Endodermal cell (in vitro differentiated cells): ENCODE data around the gene RUNX2. TPM values are rescaled to one million over a fixed set of nuclear protein-coding genes. Genes with fewer than 3 reads are reported as not detected.
A peak's percentile ranks its signal among the peaks of the same experiment; 100 is the strongest.

Source experiments
- DNase-seq: peaks from one replicate; pipeline ENCODE4 v3.0.0-alpha.2; 2017
- H3K27ac ChIP-seq: 2 replicates; pipeline ENCODE4 v1.5.1; 2013; ENCODE audit warnings: mild to moderate bottlenecking, low read depth, low read length, moderate library complexity
- H3K27me3 ChIP-seq: 2 replicates; pipeline ENCODE4 v1.6.1; 2013; ENCODE audit warnings: mild to moderate bottlenecking, low read length, moderate library complexity; ENCODE audit not compliant: insufficient read depth, control insufficient read depth, poor library complexity, severe bottlenecking
- H3K36me3 ChIP-seq: 2 replicates; pipeline ENCODE4 v1.7.0; 2013; ENCODE audit warnings: mild to moderate bottlenecking, low read length, moderate library complexity; ENCODE audit not compliant: control insufficient read depth, insufficient read depth
- H3K4me1 ChIP-seq: one replicate; pipeline ENCODE4 v1.7.0; 2013; ENCODE audit warnings: low read length; ENCODE audit not compliant: control insufficient read depth, insufficient read depth
- H3K4me3 ChIP-seq: 2 replicates; pipeline ENCODE4 v1.5.1; 2013; ENCODE audit warnings: mild to moderate bottlenecking, low read length, moderate library complexity
- H3K9ac ChIP-seq: 2 replicates; pipeline ENCODE4 v1.6.1; 2013; ENCODE audit warnings: mild to moderate bottlenecking, low read length, moderate library complexity; ENCODE audit not compliant: poor library complexity, severe bottlenecking; ENCODE audit errors: extremely low read depth
- H3K9me3 ChIP-seq: 2 replicates; pipeline ENCODE4 v1.6.1; 2013; ENCODE audit warnings: mild to moderate bottlenecking, low read length, moderate library complexity; ENCODE audit not compliant: control insufficient read depth
- H3K27ac Mint-ChIP-seq: 2 replicates; pipeline ENCODE4 v1.8.0; 2020; ENCODE audit warnings: mixed read lengths
- H3K27me3 Mint-ChIP-seq: 2 replicates; pipeline ENCODE4 v1.8.0; 2021; ENCODE audit warnings: mild to moderate bottlenecking, mixed read lengths; ENCODE audit not compliant: insufficient read depth
- H3K36me3 Mint-ChIP-seq: 2 replicates; pipeline ENCODE4 v1.8.0; 2020; ENCODE audit warnings: low read depth, mixed read lengths
- H3K4me1 Mint-ChIP-seq: 2 replicates; pipeline ENCODE4 v1.8.0; 2020; ENCODE audit warnings: mixed read lengths
- H3K4me3 Mint-ChIP-seq: 2 replicates; pipeline ENCODE4 v1.8.0; 2020; ENCODE audit warnings: mild to moderate bottlenecking, moderate library complexity, mixed read lengths
- H3K9me3 Mint-ChIP-seq: 2 replicates; pipeline ENCODE4 v1.8.0; 2020; ENCODE audit warnings: mild to moderate bottlenecking, mixed read lengths
- WGBS, 2 experiments: methylation state at CpG; one replicate each; pipeline versions ENCODE4 v1.1.5 to v1.1.7; 2013; ENCODE audit warnings: missing lambda C conversion rate in 2 of 2, mixed read lengths in 1 of 2; ENCODE audit not compliant: insufficient coverage in 1 of 2, insufficient read length in 1 of 2; 5-methylcytosine and 5-hydroxymethylcytosine counted together
- total RNA-seq, 2 donors: library from RNA; stranded (reverse); fragmentation: NEBNext Ultra II Directional in 1 of 2; extraction: Animal tissue kit (Norgen Biotek cat#: 25700) in 1 of 2; gene quantifications; 2 replicates in 1 of 2; 3 replicates in 1 of 2; pipeline ENCODE4 v1.2.1, GENCODE V29; 2021
- TF ChIP-seq, protein P1 (sequence below): fragments of 200-600 bp; sonication (generic); conservative IDR thresholded peaks from 2 replicates; pipeline ENCODE4 v1.5.0; 2021; ENCODE audit warnings: antibody characterized with exemption, mild to moderate bottlenecking

RUNX2 gene
- total RNA-seq, 2 donors from 2014 or later = 0.18 to 0.26 TPM

DNA sequence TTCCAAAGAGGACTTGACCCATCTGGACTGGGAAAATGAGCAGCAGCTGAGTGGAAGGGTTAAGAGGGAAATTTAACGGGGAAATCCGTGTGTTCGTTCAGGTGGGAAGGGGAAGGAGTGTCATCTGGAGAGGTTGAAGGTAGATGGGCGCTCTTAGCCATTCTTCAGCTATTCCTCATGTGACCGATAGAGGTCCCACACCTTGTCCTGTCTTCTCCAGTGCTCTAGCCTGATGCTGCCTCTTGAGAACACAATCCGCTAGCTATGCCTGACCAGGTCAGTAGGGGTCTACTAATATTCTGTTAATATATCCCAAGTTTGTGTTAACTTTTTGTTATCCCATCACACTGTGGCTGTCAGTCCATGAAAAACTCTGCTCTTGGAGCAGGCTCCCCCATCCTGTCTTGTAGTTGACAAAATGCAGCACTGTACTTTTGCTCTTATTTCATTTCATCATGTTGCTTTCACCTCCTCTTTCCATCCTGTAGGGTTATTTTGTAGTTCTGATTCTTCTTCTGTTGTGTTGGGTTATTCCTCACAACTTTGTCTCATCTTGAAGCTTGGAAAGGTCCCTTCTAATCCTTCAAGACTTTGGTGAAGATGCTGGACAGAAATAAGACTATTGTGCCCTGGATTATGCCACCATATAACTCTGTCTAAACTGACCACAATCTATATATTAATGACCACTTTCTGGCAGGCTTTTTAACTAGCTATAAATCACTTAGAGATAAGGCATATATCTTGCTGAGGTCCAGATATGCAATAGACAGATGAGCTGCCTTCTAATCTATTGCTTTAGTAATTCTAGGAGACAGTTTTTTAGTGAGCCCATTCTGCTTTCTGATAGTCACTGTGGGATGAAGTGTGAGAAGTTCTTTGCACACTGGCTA lies 173.0 kb downstream of the RUNX2 start:
- H3K27ac Mint-ChIP-seq = no peak overlapping the region
- peak; percentile 82 for DNase-seq
- no peak overlapping the region for H3K4me3 ChIP-seq
- H3K27me3 ChIP-seq = no peaks in the 10 kb centered on the region
- peaks cover 18% of the 10 kb centered on the region for H3K4me1 Mint-ChIP-seq
- WGBS, 2 experiments = 58 to 78% methylated on average over 3 to 6 of the region's 6 CpGs
- TF ChIP-seq, protein P1, sequence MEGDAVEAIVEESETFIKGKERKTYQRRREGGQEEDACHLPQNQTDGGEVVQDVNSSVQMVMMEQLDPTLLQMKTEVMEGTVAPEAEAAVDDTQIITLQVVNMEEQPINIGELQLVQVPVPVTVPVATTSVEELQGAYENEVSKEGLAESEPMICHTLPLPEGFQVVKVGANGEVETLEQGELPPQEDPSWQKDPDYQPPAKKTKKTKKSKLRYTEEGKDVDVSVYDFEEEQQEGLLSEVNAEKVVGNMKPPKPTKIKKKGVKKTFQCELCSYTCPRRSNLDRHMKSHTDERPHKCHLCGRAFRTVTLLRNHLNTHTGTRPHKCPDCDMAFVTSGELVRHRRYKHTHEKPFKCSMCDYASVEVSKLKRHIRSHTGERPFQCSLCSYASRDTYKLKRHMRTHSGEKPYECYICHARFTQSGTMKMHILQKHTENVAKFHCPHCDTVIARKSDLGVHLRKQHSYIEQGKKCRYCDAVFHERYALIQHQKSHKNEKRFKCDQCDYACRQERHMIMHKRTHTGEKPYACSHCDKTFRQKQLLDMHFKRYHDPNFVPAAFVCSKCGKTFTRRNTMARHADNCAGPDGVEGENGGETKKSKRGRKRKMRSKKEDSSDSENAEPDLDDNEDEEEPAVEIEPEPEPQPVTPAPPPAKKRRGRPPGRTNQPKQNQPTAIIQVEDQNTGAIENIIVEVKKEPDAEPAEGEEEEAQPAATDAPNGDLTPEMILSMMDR = peak; percentile 89
- no peak overlapping the region for H3K4me3 Mint-ChIP-seq
- no peaks in the 10 kb centered on the region for H3K36me3 Mint-ChIP-seq
- no peaks in the 10 kb centered on the region for H3K27me3 Mint-ChIP-seq
- H3K36me3 ChIP-seq = no peaks in the 10 kb centered on the region
- H3K4me1 ChIP-seq = peaks cover 2% of the 10 kb centered on the region
- H3K9ac ChIP-seq = no peak overlapping the region
- no peak overlapping the region for H3K27ac ChIP-seq
- H3K9me3 ChIP-seq = no peaks in the 10 kb centered on the region
- H3K9me3 Mint-ChIP-seq = no peaks in the 10 kb centered on the region

DNA sequence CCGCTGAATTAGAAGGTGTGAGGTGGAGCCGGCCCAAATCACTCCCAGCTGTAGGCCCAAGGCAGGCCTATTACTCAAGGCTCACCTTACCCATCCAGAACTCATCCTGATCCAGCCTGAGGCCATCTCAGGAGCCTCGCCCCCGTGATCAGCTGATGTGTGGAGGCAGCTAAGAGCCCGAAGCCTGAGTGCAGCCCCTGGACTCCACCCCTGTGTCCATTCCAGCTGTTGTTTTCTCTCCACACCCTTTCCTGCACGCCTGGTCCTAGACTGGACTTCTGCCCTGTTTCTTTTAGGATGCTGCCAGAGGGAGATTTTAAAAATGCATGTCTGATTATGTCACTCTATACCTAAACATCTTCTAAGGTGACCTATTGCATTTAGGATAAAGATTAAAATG lies 174.3 kb downstream of the RUNX2 start:
- H3K4me1 Mint-ChIP-seq = peaks cover 26% of the 10 kb centered on the region
- 93 to 94% methylated on average over 4 to 6 of the region's 6 CpGs for WGBS, 2 experiments
- TF ChIP-seq, protein P1 = no peak

DNA sequence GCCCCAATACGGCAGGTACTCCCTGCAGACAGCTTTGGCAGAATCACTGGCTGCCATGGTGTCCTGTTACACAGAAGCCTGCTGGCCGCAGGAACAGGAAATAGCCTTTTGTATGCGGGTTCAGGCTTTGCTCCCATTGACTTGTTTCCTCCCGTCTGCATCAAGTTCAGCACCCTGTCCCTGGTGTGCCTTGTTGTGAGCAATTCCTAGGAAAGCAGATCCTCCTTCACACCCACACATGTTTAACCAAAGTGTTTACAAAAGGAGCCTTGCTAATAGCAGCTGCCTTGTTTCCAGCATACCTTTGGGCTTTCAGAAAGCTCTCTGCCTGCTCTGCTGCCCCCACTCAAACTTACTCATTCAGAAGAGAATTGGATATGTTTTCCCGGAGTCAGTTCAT lies 176.8 kb downstream of the RUNX2 start:
- no peak overlapping the region for H3K9ac ChIP-seq
- no peaks in the 10 kb centered on the region for H3K27me3 Mint-ChIP-seq
- H3K9me3 Mint-ChIP-seq = no peaks in the 10 kb centered on the region
- H3K9me3 ChIP-seq = no peaks in the 10 kb centered on the region
- no peaks in the 10 kb centered on the region for H3K27me3 ChIP-seq
- no peaks in the 10 kb centered on the region for H3K36me3 Mint-ChIP-seq
- TF ChIP-seq, protein P1 = no peak
- peak; percentile 83 for DNase-seq
- no peak overlapping the region for H3K4me3 ChIP-seq
- WGBS, 2 experiments = 25 to 41% methylated on average over 4 to 5 of the region's 5 CpGs
- peak overlapping the region; percentile 2 for H3K4me3 Mint-ChIP-seq
- peak overlapping the region; percentile 86 for H3K27ac Mint-ChIP-seq
- H3K4me1 ChIP-seq = peaks cover 2% of the 10 kb centered on the region
- peaks cover 28% of the 10 kb centered on the region for H3K4me1 Mint-ChIP-seq
- no peak overlapping the region for H3K27ac ChIP-seq
- H3K36me3 ChIP-seq = no peaks in the 10 kb centered on the region

More for the DNA sequence above, 174.3 kb downstream of the RUNX2 start:
- no peak overlapping the region for H3K4me3 ChIP-seq
- no peaks in the 10 kb centered on the region for H3K9me3 Mint-ChIP-seq
- no peak overlapping the region for H3K27ac ChIP-seq
- H3K27me3 Mint-ChIP-seq = no peaks in the 10 kb centered on the region
- H3K36me3 Mint-ChIP-seq = no peaks in the 10 kb centered on the region
- no peak overlapping the region for H3K27ac Mint-ChIP-seq
- no peaks in the 10 kb centered on the region for H3K36me3 ChIP-seq
- no peaks in the 10 kb centered on the region for H3K27me3 ChIP-seq
- no peak for DNase-seq
- H3K9ac ChIP-seq = no peak overlapping the region
- H3K4me1 ChIP-seq = peaks cover 2% of the 10 kb centered on the region
- no peaks in the 10 kb centered on the region for H3K9me3 ChIP-seq
- no peak overlapping the region for H3K4me3 Mint-ChIP-seq
